Mammary microvascular endothelial cell (primary cell): ENCODE data around the gene KCNE4. TPM values are rescaled to one million over a fixed set of nuclear protein-coding genes. Genes with fewer than 3 reads are reported as not detected.

Experiments used
- total RNA-seq: library from RNA; depleted of rRNA; stranded (reverse); fragments of >200 nt; gene quantifications from 2 replicates; pipeline ENCODE4 v1.2.3, GENCODE V29; 2015

KCNE4 gene, protein sequence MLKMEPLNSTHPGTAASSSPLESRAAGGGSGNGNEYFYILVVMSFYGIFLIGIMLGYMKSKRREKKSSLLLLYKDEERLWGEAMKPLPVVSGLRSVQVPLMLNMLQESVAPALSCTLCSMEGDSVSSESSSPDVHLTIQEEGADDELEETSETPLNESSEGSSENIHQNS
- 0.07 and 0.25 TPM in 2 replicates for total RNA-seq

GRCh38 chr2:223051693-223052289 is at the start of gene KCNE4:
TSS of gene KCNE4 (plus strand) at chr2:223052190. CDS start at chr2:223052831, 641 bp downstream.

Other genes starting within 250 kb of the KCNE4 start
- gene ACSL3, start 191.2 kb upstream of the KCNE4 start, total RNA-seq, result 93.1 and 95.2 TPM in 2 replicates